ENCODE measurements around the gene CLEC9A.
A peak's percentile ranks its signal among the peaks of the same experiment; 100 is the strongest.

The CLEC9A gene

GRCh38 chr12:10069099-10069498 is 38.6 kb downstream of the CLEC9A start:
- no peak for DNase-seq (ENCODE audit: low spot score)
- no peak for TF ChIP-seq CTCF (conservative IDR thresholded peaks at IDR 0.05; ENCODE audit: low read depth)
- POLR2A ChIA-PET (ENCODE audit: low non-redundant PET) = no interaction called here
- CTCF ChIA-PET = interaction anchor here (0.5 to 0.6 kb wide), 3 partner anchors 21 to 1214 kb away, joined by 3 to 4 read pairs (median 3); no protein-coding TSS in a partner anchor
- no peak overlapping the region for H3K27ac ChIP-seq

GRCh38 chr12:10069976-10070375 is 39.5 kb downstream of the CLEC9A start:
- TF ChIP-seq CTCF (conservative IDR thresholded peaks at IDR 0.05; ENCODE audit: low read depth) = no peak
- ChIA-PET CTCF (interaction anchor here (0.6 kb wide), 1 partner anchor 290 kb away, joined by 4 read pairs; no protein-coding TSS in a partner anchor), POLR2A (ENCODE audit: low non-redundant PET) (no interaction called here)

GRCh38 chr12:10070380-10070779 is 39.9 kb downstream of the CLEC9A start:
- DNase-seq (ENCODE audit: low spot score) = no peak
- TF ChIP-seq CTCF (conservative IDR thresholded peaks at IDR 0.05; ENCODE audit: low read depth) = no peak
- ChIA-PET CTCF (interaction anchor here (0.6 kb wide), 1 partner anchor 290 kb away, joined by 4 read pairs; no protein-coding TSS in a partner anchor), POLR2A (ENCODE audit: low non-redundant PET) (no interaction called here)
- no peak overlapping the region for H3K27ac ChIP-seq

More at GRCh38 chr12:10069976-10070375, 39.5 kb downstream of the CLEC9A start:
- no peak for DNase-seq (ENCODE audit: low spot score)
- H3K27ac ChIP-seq = no peak overlapping the region

GRCh38 chr12:10072131-10072530 is 41.6 kb downstream of the CLEC9A start:
- TF ChIP-seq CTCF (conservative IDR thresholded peaks at IDR 0.05; ENCODE audit: low read depth) = no peak
- DNase-seq (ENCODE audit: low spot score) = no peak
- ChIA-PET POLR2A (ENCODE audit: low non-redundant PET) (no interaction called here), CTCF (no interaction called here)
- H3K27ac ChIP-seq = no peak overlapping the region

- TF ChIP-seq CTCF (conservative IDR thresholded peaks at IDR 0.05; ENCODE audit: low read depth) = no peak
- no peak overlapping the region for H3K27ac ChIP-seq
- ChIA-PET POLR2A (ENCODE audit: low non-redundant PET) (interaction anchor here (0.5 kb wide), 1 partner anchor 88 kb away, joined by 3 read pairs; no protein-coding TSS in a partner anchor), CTCF (no interaction called here)
- peak; percentile 5 for DNase-seq (ENCODE audit: low spot score)
These were observed 42.8 kb downstream of the CLEC9A start for GRCh38 chr12:10073261-10073660.

- CTCF ChIA-PET = no interaction called here
- no peak overlapping the region for H3K27ac ChIP-seq
- DNase-seq (ENCODE audit: low spot score) = no peak
These were observed 45.0 kb downstream of the CLEC9A start for GRCh38 chr12:10075451-10075850.

More at GRCh38 chr12:10075451-10075850, 45.0 kb downstream of the CLEC9A start:
- POLR2A ChIA-PET (ENCODE audit: low non-redundant PET) = no interaction called here
- no peak for TF ChIP-seq CTCF (conservative IDR thresholded peaks at IDR 0.05; ENCODE audit: low read depth)
